ENCODE results near the gene CENPA. TPM values are rescaled to one million over a fixed set of nuclear protein-coding genes. Genes with fewer than 3 reads are reported as not detected.

Gene CENPA
- total RNA-seq, 1 experiment from 2014 or later = 35.8 TPM

Other genes starting within 250 kb of the CENPA start
- not detected in 2 replicates for gene CIB4, start 144.7 kb upstream of the CENPA start, total RNA-seq (2014; rRNA removed; shearing (Covaris generic))
- gene KCNK3, start 93.3 kb upstream of the CENPA start, total RNA-seq (2014; rRNA removed; shearing (Covaris generic)) = 0.05 and 0.60 TPM in 2 replicates
- 35.9 and 38.9 TPM in 2 replicates for gene SLC35F6, start 21.8 kb upstream of the CENPA start, total RNA-seq (2014; rRNA removed; shearing (Covaris generic))
- gene DPYSL5, start 62.1 kb downstream of the CENPA start, total RNA-seq (2014; rRNA removed; shearing (Covaris generic)) = 8.4 and 9.1 TPM in 2 replicates
- 7.1 and 9.7 TPM in 2 replicates for gene MAPRE3, start 184.6 kb downstream of the CENPA start, total RNA-seq (2014; rRNA removed; shearing (Covaris generic))
- 53.8 and 57.7 TPM in 2 replicates for gene TMEM214, start 246.9 kb downstream of the CENPA start, total RNA-seq (2014; rRNA removed; shearing (Covaris generic))

Measured in A172 (cell line).